B cell (primary cell): ENCODE measurements around the gene SLC7A5.
"Not testable (repeated sequence)": the region's sequence is repeated elsewhere in the genome, so short reads cannot be mapped to it uniquely, and the experiment has no call there.

ENCODE experiments used
- EZH2 ChIP-seq: IDR thresholded peaks from 2 replicates; pipeline ENCODE4 v1.6.1; 2012; ENCODE audit warnings: borderline replicate concordance, low read depth, mild to moderate bottlenecking, moderate library complexity, low read length; ENCODE audit not compliant: insufficient read depth, poor library complexity, severe bottlenecking
- TF ChIP-seq, protein P1 (sequence below): fragments of 200-600 bp; IDR thresholded peaks from one replicate; pipeline ENCODE4 v1.8.0; 2022; ENCODE audit warnings: antibody characterized with exemption, mild to moderate bottlenecking

DNA sequence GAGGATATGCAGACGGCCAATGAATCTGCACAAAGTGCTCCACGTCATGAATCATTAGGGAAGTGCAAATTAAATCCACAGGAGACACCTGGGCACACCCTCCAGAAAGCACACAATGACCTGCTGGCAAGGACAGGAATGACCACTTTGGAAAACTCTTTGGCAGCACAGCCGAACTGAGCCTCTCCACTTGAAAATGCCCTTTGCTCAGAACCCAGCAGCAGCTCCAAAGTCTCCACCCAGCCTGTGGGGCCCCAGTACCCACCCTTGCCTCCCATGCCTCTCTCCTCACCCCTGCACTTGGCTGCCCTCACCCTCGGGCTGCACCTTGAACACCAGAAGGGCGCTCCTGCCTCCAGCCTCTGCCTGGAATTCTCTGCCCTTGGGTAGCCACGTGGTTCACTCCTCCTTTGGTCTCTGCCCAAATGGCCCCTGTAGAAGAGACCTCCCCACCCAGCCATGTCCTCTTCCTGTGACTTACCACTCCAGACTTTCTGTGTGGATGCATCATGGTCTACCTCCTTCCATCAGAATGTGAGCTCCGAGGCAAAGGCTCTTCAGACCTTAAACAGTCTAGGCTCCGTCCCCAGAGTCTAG lies 16.2 kb upstream of the SLC7A5 start:
- TF ChIP-seq, protein P1, sequence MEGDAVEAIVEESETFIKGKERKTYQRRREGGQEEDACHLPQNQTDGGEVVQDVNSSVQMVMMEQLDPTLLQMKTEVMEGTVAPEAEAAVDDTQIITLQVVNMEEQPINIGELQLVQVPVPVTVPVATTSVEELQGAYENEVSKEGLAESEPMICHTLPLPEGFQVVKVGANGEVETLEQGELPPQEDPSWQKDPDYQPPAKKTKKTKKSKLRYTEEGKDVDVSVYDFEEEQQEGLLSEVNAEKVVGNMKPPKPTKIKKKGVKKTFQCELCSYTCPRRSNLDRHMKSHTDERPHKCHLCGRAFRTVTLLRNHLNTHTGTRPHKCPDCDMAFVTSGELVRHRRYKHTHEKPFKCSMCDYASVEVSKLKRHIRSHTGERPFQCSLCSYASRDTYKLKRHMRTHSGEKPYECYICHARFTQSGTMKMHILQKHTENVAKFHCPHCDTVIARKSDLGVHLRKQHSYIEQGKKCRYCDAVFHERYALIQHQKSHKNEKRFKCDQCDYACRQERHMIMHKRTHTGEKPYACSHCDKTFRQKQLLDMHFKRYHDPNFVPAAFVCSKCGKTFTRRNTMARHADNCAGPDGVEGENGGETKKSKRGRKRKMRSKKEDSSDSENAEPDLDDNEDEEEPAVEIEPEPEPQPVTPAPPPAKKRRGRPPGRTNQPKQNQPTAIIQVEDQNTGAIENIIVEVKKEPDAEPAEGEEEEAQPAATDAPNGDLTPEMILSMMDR = not testable (repeated sequence)
- TF ChIP-seq EZH2 = not testable (repeated sequence)
